Activated CD4-positive, alpha-beta T cell treated with anti-CD3 and anti-CD28 coated beads for 36 hours (primary cell): ENCODE results near the gene LRRC57. TPM values are rescaled to one million over a fixed set of nuclear protein-coding genes. Genes with fewer than 3 reads are reported as not detected.

Source experiments
- ATAC-seq: fragments of 200-7000 bp; cut with Tn5 transposase; one replicate; pipeline ENCODE4 v1.10.0; 2021; ENCODE audit warnings: mild to moderate bottlenecking, moderate library complexity
- CTCF ChIA-PET: fragments of 350-600 bp; sonication (Branson Sonifier 250); formaldehyde crosslinking; loops from one replicate; lab custom pipeline; 2021; ENCODE audit warnings: antibody characterized with exemption; lab: Charles Lee
- POLR2A ChIA-PET: fragments of 350-600 bp; sonication (Branson Sonifier 250); formaldehyde crosslinking; loops from one replicate; lab custom pipeline; 2021; ENCODE audit warnings: antibody characterized with exemption, inconsistent platforms; lab: Charles Lee
- DNase-seq: peaks from one replicate; pipeline ENCODE4 v3.0.0-alpha.2; 2020
- H3K27ac Mint-ChIP-seq: one replicate; pipeline ENCODE4 v1.8.0; 2021; ENCODE audit warnings: mixed read lengths
- H3K27me3 Mint-ChIP-seq: one replicate; pipeline ENCODE4 v1.8.0; 2021; ENCODE audit warnings: mixed read lengths
- H3K36me3 Mint-ChIP-seq: one replicate; pipeline ENCODE4 v1.8.0; 2021; ENCODE audit warnings: low read depth, mixed read lengths
- H3K4me1 Mint-ChIP-seq: one replicate; pipeline ENCODE4 v1.8.0; 2021; ENCODE audit warnings: mixed read lengths
- H3K4me3 Mint-ChIP-seq: one replicate; pipeline ENCODE4 v1.8.0; 2021; ENCODE audit warnings: mild to moderate bottlenecking, moderate library complexity, mixed read lengths
- H3K9me3 Mint-ChIP-seq: one replicate; pipeline ENCODE4 v1.8.0; 2021; ENCODE audit warnings: low read depth, mixed read lengths
- intact Hi-C, 2 experiments: fragments of 100-400 bp; cut with DNase I in 1 of 2; cut with micrococcal nuclease in 1 of 2; formaldehyde crosslinking; loops; one replicate each; pipeline versions ENCODE4 v1.14.2 to v1.15.1; 2022 to 2024; cut with DNase I, micrococcal nuclease
- total RNA-seq, 2 experiments: library from RNA; stranded (reverse); gene quantifications; one replicate each; pipeline ENCODE4 v1.2.3, GENCODE V29; 2021

Gene LRRC57
- total RNA-seq, 2 experiments from 2014 or later, result 14.8 to 15.2 TPM

GRCh38 chr15:42549741-42550392, 1.3 kb upstream of the LRRC57 start:
- Mint-ChIP-seq H3K4me1 (peaks cover 57% of the 10 kb centered on the region), H3K36me3 (peaks cover 21% of the 10 kb centered on the region), H3K27me3 (no peaks in the 10 kb centered on the region), H3K27ac (peak overlapping the region; percentile 55), H3K9me3 (no peaks in the 10 kb centered on the region), H3K4me3 (peak overlapping the region; percentile 96)
- DNase-seq (no peak), ATAC-seq (no peak)
- ChIA-PET CTCF (interaction anchor here (0.6 kb wide), 1 partner anchor 239 kb away, joined by 4 read pairs; no protein-coding TSS in a partner anchor), POLR2A (interaction anchor here (0.5 to 0.7 kb wide), 2 partner anchors 54 to 74 kb away, joined by 3 to 4 read pairs; no protein-coding TSS in a partner anchor)
- intact Hi-C loops, result loop anchor here (2.0 to 10.0 kb wide), 4 partner anchors 59 to 375 kb away; partner anchors contain the start of genes GANC (in 1 of the 2), TMEM87A (in 1 of the 2), TTBK2 (in 1 of the 2) and ZNF106 (in 1 of the 2)

DNA sequence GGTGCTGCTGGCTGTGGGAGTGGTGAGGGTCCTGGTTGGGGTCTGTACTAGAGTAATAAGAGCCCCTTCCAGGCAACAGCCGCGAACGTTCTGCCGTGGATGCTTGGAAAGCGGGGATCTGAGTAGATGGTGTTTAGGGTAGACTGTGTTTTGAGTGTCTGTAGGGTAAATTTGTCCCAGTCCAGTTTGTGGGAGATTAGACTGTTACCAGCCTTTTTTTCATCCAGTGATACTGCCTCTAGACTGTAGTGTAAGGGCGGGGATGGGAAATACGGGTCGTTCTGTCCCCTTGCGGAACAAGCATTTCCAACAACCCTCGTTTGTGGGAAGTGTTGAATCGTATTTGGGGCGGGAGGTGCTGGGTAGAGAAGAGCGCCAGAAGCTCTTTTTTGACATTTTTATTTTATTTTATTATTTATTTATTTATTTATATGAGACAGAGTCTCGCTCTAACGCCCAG, 469 bp upstream of the LRRC57 start:
- intact Hi-C loops, result loop anchor here (2.0 to 10.0 kb wide), 4 partner anchors 58 to 376 kb away; partner anchors contain the start of genes GANC (in 1 of the 2), TMEM87A (in 1 of the 2), TTBK2 (in 1 of the 2) and ZNF106 (in 1 of the 2)
- Mint-ChIP-seq H3K4me1 (peaks cover 57% of the 10 kb centered on the region), H3K36me3 (peaks cover 22% of the 10 kb centered on the region), H3K9me3 (no peaks in the 10 kb centered on the region), H3K4me3 (peak overlapping the region; percentile 96), H3K27ac (peak overlapping the region; percentile 96), H3K27me3 (no peaks in the 10 kb centered on the region)
- no peak for DNase-seq
- POLR2A ChIA-PET, result interaction anchor here (0.5 to 0.7 kb wide), 2 partner anchors 53 to 73 kb away, joined by 3 to 4 read pairs; no protein-coding TSS in a partner anchor
- peak; percentile 45 for ATAC-seq
- CTCF ChIA-PET, result interaction anchor here (1.1 kb wide), 1 partner anchor 269 kb away, joined by 3 read pairs; no protein-coding TSS in a partner anchor

DNA sequence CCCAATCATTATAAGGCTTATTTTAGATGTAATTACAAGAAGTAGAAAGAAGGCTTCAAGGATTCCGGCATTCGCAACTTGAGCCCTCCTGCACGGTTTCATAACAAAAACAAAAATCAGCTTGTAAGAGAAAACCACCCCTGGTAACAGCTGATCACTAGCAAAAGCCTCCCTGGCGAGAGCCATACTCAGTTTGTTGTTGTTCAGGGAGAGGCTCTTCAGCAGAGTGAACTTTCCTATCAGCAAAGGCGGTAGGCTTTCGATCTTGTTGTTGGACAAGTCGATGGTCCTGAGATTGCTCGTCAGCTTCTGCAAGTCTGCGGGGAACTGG, 710 bp downstream of the LRRC57 start:
- no peaks in the 10 kb centered on the region for H3K9me3 Mint-ChIP-seq
- H3K4me3 Mint-ChIP-seq, result peak overlapping the region; percentile 96
- intact Hi-C loops, result loop anchor here (1.0 to 10.0 kb wide), 8 partner anchors 27 to 377 kb away; partner anchors contain the start of genes STARD9 (in 2 of the 2), ZNF106 (in 2 of the 2), GANC (in 1 of the 2) and SNAP23 (in 1 of the 2)
- H3K36me3 Mint-ChIP-seq, result peaks cover 23% of the 10 kb centered on the region
- no peak for DNase-seq
- peak overlapping the region; percentile 96 for H3K27ac Mint-ChIP-seq
- H3K27me3 Mint-ChIP-seq, result no peaks in the 10 kb centered on the region
- peaks cover 50% of the 10 kb centered on the region for H3K4me1 Mint-ChIP-seq
- ATAC-seq, result no peak
- CTCF ChIA-PET, result interaction anchor here (1.0 to 1.7 kb wide), 3 partner anchors 9 to 57 kb away, joined by 3 to 6 read pairs (median 4); partner anchors contain the start of gene ZNF106
- POLR2A ChIA-PET, result no interaction called here

GRCh38 chr15:42544853-42545629, 3.6 kb downstream of the LRRC57 start:
- intact Hi-C loops, result loop anchor here in 1 of 2 experiments (10.0 kb wide), 1 partner anchor 380 kb away; the partner anchor contains the start of gene TTBK2
- DNase-seq (no peak), ATAC-seq (no peak)
- Mint-ChIP-seq H3K27me3 (no peaks in the 10 kb centered on the region), H3K36me3 (peaks cover 30% of the 10 kb centered on the region), H3K4me3 (no peak overlapping the region), H3K9me3 (no peaks in the 10 kb centered on the region), H3K27ac (no peak overlapping the region), H3K4me1 (peaks cover 35% of the 10 kb centered on the region)
- CTCF ChIA-PET, result interaction anchor here (0.7 to 1.3 kb wide), 4 partner anchors 12 to 159 kb away, joined by 3 read pairs; no protein-coding TSS in a partner anchor
- POLR2A ChIA-PET, result no interaction called here

DNA sequence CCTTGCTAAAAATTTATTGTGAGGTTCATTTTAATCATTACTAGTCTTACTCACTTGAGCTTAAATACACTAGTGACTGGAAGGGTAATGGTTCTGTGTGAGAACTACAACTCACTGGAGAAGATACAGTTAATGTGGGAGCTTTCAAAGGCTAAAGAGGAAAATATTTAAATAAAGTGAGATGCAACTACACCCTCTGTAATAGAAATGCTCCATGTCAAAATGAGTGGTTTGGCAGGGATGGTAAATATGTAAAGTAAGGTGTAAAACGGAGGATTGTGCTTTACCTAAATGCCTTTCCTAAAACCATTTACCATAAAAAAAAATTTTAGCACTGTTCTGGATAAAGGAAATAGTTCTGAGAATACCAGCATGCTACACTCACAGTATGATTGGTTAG, 15.3 kb downstream of the LRRC57 start:
- ChIA-PET POLR2A (no interaction called here), CTCF (interaction anchor here (0.6 to 1.3 kb wide), 3 partner anchors 12 to 872 kb away, joined by 3 read pairs; no protein-coding TSS in a partner anchor)
- H3K4me3 Mint-ChIP-seq, result no peak overlapping the region
- ATAC-seq (no peak), DNase-seq (no peak)
- H3K9me3 Mint-ChIP-seq, result no peaks in the 10 kb centered on the region
- H3K27ac Mint-ChIP-seq, result no peak overlapping the region
- peaks cover 21% of the 10 kb centered on the region for H3K36me3 Mint-ChIP-seq
- peaks cover 4% of the 10 kb centered on the region for H3K4me1 Mint-ChIP-seq
- H3K27me3 Mint-ChIP-seq, result no peaks in the 10 kb centered on the region
- intact Hi-C loops, result no loop called here

DNA sequence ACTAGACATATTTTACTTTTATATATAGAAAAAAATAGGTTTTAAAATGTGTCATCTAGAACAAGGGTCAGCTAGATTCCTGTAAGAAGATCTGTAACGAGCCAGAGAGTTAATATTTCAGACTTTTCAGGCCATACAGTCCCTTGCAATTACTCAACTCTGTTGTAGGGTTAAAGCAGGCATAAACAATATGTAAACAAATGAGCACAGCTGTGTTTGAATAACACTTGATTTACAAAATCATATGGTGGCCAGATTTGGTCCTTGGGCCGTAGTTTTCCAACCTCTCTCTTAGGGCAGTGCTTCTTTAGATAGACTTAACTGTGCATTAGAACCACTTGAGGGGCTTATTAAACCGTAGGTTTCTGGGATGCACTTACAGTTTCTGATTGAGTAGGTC, 19.6 kb downstream of the LRRC57 start:
- CTCF ChIA-PET, result no interaction called here
- peaks cover 4% of the 10 kb centered on the region for H3K4me1 Mint-ChIP-seq
- no peak overlapping the region for H3K27ac Mint-ChIP-seq
- intact Hi-C loops, result no loop called here
- H3K27me3 Mint-ChIP-seq, result no peaks in the 10 kb centered on the region
- H3K4me3 Mint-ChIP-seq, result no peak overlapping the region
- peaks cover 20% of the 10 kb centered on the region for H3K36me3 Mint-ChIP-seq
- POLR2A ChIA-PET, result no interaction called here
- ATAC-seq, result no peak
- no peaks in the 10 kb centered on the region for H3K9me3 Mint-ChIP-seq
- no peak for DNase-seq

DNA sequence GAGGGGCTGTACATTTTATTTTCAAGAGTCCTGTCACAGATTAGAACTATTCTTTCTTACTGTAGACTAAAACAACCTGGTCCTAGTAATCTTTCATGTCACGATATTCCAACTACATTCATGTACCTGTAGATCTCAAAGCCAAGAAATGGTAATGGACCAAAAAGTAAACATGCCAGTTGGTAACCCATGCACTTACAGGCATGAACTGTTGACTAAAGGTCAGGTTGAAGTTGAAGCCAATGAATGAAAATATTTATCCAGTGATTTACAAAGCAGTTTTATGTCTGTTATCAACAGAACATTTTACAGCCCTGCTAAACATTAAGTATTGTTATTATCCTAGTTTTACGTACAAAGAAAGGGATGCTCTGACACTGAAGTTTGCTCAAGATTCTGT, 25.3 kb downstream of the LRRC57 start:
- Mint-ChIP-seq H3K4me1 (no peaks in the 10 kb centered on the region), H3K9me3 (no peaks in the 10 kb centered on the region), H3K36me3 (peaks cover 8% of the 10 kb centered on the region), H3K27ac (no peak overlapping the region), H3K27me3 (no peaks in the 10 kb centered on the region), H3K4me3 (no peak overlapping the region)
- DNase-seq (no peak), ATAC-seq (no peak)
- CTCF ChIA-PET, result no interaction called here
- POLR2A ChIA-PET, result no interaction called here
- intact Hi-C loops, result no loop called here

GRCh38 chr15:42511007-42511391, 37.6 kb downstream of the LRRC57 start:
- Mint-ChIP-seq H3K4me1 (no peaks in the 10 kb centered on the region), H3K27ac (no peak overlapping the region), H3K27me3 (no peaks in the 10 kb centered on the region), H3K4me3 (no peak overlapping the region), H3K9me3 (no peaks in the 10 kb centered on the region), H3K36me3 (peaks cover 22% of the 10 kb centered on the region)
- POLR2A ChIA-PET, result no interaction called here
- no peak for DNase-seq
- ATAC-seq, result no peak
- CTCF ChIA-PET, result interaction anchor here (0.5 to 0.7 kb wide), 2 partner anchors 28 to 157 kb away, joined by 3 to 4 read pairs; no protein-coding TSS in a partner anchor
- intact Hi-C loops, result no loop called here

DNA sequence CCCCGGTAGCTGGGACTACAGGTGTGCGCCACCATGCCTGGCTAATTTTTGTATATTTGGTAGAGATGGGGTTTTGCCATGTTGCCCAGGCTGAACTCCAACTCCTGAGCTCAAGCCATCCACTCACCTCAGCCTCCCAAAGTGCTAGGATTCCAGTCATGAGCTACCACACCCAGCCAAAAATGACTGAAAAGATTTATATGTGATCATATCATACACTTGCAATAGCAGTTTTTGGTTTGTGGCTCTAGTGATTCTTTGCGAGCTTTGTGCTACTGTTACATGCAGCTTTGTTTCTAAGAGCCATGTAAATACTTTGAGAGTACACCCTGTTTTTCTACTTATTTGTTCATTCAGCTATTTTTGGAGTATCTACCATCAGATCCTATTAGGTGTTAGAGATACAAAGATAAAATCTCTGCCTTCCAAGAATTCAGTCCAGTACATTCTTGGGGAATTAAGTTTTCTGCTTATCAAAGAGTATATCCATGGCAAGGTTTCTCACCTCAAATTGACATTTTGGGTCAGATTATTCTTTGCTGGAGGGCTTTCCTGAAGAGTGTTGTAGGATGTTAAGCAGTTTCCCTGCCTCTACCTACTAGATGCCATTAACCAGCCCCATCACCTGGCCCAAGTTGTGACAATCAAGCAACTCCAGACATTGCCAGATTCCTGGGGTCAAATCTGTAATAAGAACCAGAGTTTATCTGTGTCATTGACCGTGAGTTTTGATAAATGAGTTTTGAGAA, 38.2 kb downstream of the LRRC57 start:
- Mint-ChIP-seq H3K27me3 (no peaks in the 10 kb centered on the region), H3K4me3 (no peak overlapping the region), H3K27ac (no peak overlapping the region), H3K4me1 (no peaks in the 10 kb centered on the region), H3K36me3 (peaks cover 19% of the 10 kb centered on the region), H3K9me3 (no peaks in the 10 kb centered on the region)
- DNase-seq (no peak), ATAC-seq (no peak)
- POLR2A ChIA-PET, result interaction anchor here (0.6 kb wide), 1 partner anchor 11 kb away, joined by 3 read pairs; no protein-coding TSS in a partner anchor
- CTCF ChIA-PET, result interaction anchor here (0.5 to 0.7 kb wide), 3 partner anchors 28 to 317 kb away, joined by 3 to 4 read pairs (median 3); no protein-coding TSS in a partner anchor
- intact Hi-C loops, result no loop called here

DNA sequence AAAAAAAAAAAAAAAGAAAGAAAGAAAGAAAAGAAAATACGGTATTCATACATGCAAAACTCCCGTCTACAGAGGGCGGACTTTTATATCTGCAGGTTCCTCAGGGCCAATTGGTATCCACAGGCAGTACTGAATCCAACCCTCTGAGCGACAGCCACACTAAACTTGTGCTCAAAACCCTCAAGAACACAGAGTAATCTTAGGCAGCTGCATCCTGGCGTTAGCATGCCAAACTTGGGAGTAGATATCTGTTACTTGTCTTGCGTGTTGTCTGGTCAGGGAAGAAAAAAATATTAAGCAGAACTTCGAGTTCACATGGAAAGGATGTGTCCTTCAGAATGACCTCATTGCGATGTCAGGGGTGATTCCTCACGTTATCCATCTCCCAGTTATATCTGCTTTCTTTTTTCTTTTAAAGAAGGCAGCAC, 40.3 kb downstream of the LRRC57 start:
- Mint-ChIP-seq H3K27me3 (no peaks in the 10 kb centered on the region), H3K4me3 (no peak overlapping the region), H3K27ac (no peak overlapping the region), H3K9me3 (no peaks in the 10 kb centered on the region), H3K36me3 (peaks cover 8% of the 10 kb centered on the region), H3K4me1 (no peaks in the 10 kb centered on the region)
- ChIA-PET CTCF (no interaction called here), POLR2A (no interaction called here)
- intact Hi-C loops, result no loop called here
- ATAC-seq (no peak), DNase-seq (no peak)
